ENCODE measurements around the gene MBNL1. TPM values are rescaled to one million over a fixed set of nuclear protein-coding genes. Genes with fewer than 3 reads are reported as not detected.
A peak's percentile ranks its signal among the peaks of the same experiment; 100 is the strongest.

MBNL1 gene
- polyA plus RNA-seq, 1 donor (not counting 4 experiments of a cell fraction or from before 2014, with no cell fraction given), result 58.3 TPM

GRCh38 chr3:152267831-152268554, 736 bp upstream of the MBNL1 start:
- no peak for TF ChIP-seq EZH2 (IDR thresholded peaks at IDR 0.05; ENCODE audit: low read length)
- TF ChIP-seq CTCF (optimal IDR thresholded peaks at IDR 0.05 in 1 of 3, IDR thresholded peaks at IDR 0.05 in 1 of 3, conservative IDR thresholded peaks at IDR 0.05 in 1 of 3; ENCODE audit: extremely low read depth in 1 of 3, insufficient read depth in 2 of 3, low read length in 3 of 3), result no peak
- no peaks in the 10 kb centered on the region for H4K20me1 ChIP-seq (ENCODE audit: control insufficient read depth, extremely low read depth, insufficient read depth, low read length)
- no peak for FAIRE-seq

GRCh38 chr3:152269056-152269830, 514 bp downstream of the MBNL1 start:
- peak overlapping the region; percentile 85 for H3K27ac ChIP-seq (ENCODE audit: control insufficient read depth, insufficient read depth, low read length)
- H3K9me3 ChIP-seq (ENCODE audit: control insufficient read depth, low read depth, low read length), result no peaks in the 10 kb centered on the region
- H4K20me1 ChIP-seq (ENCODE audit: control insufficient read depth, extremely low read depth, insufficient read depth, low read length), result no peaks in the 10 kb centered on the region
- DNase-seq (ENCODE audit: low read depth, low spot score) (no peak), FAIRE-seq (no peak)
- TF ChIP-seq EZH2 (IDR thresholded peaks at IDR 0.05; ENCODE audit: low read length), result no peak
- TF ChIP-seq CTCF (optimal IDR thresholded peaks at IDR 0.05 in 1 of 3, IDR thresholded peaks at IDR 0.05 in 1 of 3, conservative IDR thresholded peaks at IDR 0.05 in 1 of 3; ENCODE audit: extremely low read depth in 1 of 3, insufficient read depth in 2 of 3, low read length in 3 of 3), result no peak
- H3K79me2 ChIP-seq (ENCODE audit: control insufficient read depth, insufficient read depth, low read length), result peaks cover 52% of the 10 kb centered on the region
- peak overlapping the region; percentile 87 for H3K9ac ChIP-seq (ENCODE audit: control insufficient read depth, extremely low read depth, insufficient read depth, low read length)
- no peaks in the 10 kb centered on the region for H3K9me1 ChIP-seq (ENCODE audit: control insufficient read depth, extremely low read depth, insufficient read depth, low read length)
- peak overlapping the region; percentile 90 for H3K4me2 ChIP-seq (ENCODE audit: control insufficient read depth, extremely low read depth, insufficient read depth, low read depth, low read length)
- dilution Hi-C loops (cut with MboI; ENCODE audit: extremely low pct_ligation_motif_present, low sequenced_read_pairs), result no loop called here
- H3K36me3 ChIP-seq (ENCODE audit: control insufficient read depth in 2 of 2, extremely low read depth in 1 of 2, insufficient read depth in 2 of 2, low read length in 2 of 2), result no peaks in the 10 kb centered on the region
- no peaks in the 10 kb centered on the region for H3K27me3 ChIP-seq (ENCODE audit: control insufficient read depth, extremely low read depth, insufficient read depth, low read length)
- peak overlapping the region; percentile 71 to 90 (median 89) for H3K4me3 ChIP-seq (ENCODE audit: control insufficient read depth in 2 of 3, extremely low read depth in 1 of 3, insufficient read depth in 2 of 3, low read depth in 1 of 3, low read length in 3 of 3)
- H3K4me1 ChIP-seq (ENCODE audit: control insufficient read depth, extremely low read depth, insufficient read depth, low read length), result peaks cover 40% of the 10 kb centered on the region
- H2AFZ ChIP-seq (ENCODE audit: control insufficient read depth, low read length), result peak overlapping the region; percentile 71

More at GRCh38 chr3:152267831-152268554, 736 bp upstream of the MBNL1 start:
- peak overlapping the region; percentile 85 for H3K27ac ChIP-seq (ENCODE audit: control insufficient read depth, insufficient read depth, low read length)
- H3K27me3 ChIP-seq (ENCODE audit: control insufficient read depth, extremely low read depth, insufficient read depth, low read length), result no peaks in the 10 kb centered on the region
- H2AFZ ChIP-seq (ENCODE audit: control insufficient read depth, low read length), result peak overlapping the region; percentile 72
- H3K4me1 ChIP-seq (ENCODE audit: control insufficient read depth, extremely low read depth, insufficient read depth, low read length), result peaks cover 33% of the 10 kb centered on the region
- H3K79me2 ChIP-seq (ENCODE audit: control insufficient read depth, insufficient read depth, low read length), result peaks cover 39% of the 10 kb centered on the region
- H3K4me3 ChIP-seq (ENCODE audit: control insufficient read depth in 2 of 3, extremely low read depth in 1 of 3, insufficient read depth in 2 of 3, low read depth in 1 of 3, low read length in 3 of 3), result peak overlapping the region; percentile 71 to 90 (median 89)
- no peak for DNase-seq (ENCODE audit: low read depth, low spot score)
- dilution Hi-C loops (cut with MboI; ENCODE audit: extremely low pct_ligation_motif_present, low sequenced_read_pairs), result no loop called here
- H3K9me1 ChIP-seq (ENCODE audit: control insufficient read depth, extremely low read depth, insufficient read depth, low read length), result no peaks in the 10 kb centered on the region
- no peaks in the 10 kb centered on the region for H3K36me3 ChIP-seq (ENCODE audit: control insufficient read depth in 2 of 2, extremely low read depth in 1 of 2, insufficient read depth in 2 of 2, low read length in 2 of 2)
- H3K9me3 ChIP-seq (ENCODE audit: control insufficient read depth, low read depth, low read length), result no peaks in the 10 kb centered on the region
- peak overlapping the region; percentile 87 for H3K9ac ChIP-seq (ENCODE audit: control insufficient read depth, extremely low read depth, insufficient read depth, low read length)
- H3K4me2 ChIP-seq (ENCODE audit: control insufficient read depth, extremely low read depth, insufficient read depth, low read depth, low read length), result peak overlapping the region; percentile 88
